GM23338 (cell line): ENCODE results near the gene VWA3B. TPM values are rescaled to one million over a fixed set of nuclear protein-coding genes. Genes with fewer than 3 reads are reported as not detected.

Experiments
- CREB1 ChIP-seq: fragments of 250-450 bp; sonication (Bioruptor Pico); IDR thresholded peaks from 2 replicates; pipeline ENCODE4 v1.5.0; 2020; ENCODE audit warnings: low read depth, mild to moderate bottlenecking, moderate library complexity
- ETS1 ChIP-seq: IDR thresholded peaks from 2 replicates; pipeline ENCODE4 v1.6.1; 2016; ENCODE audit warnings: antibody characterized with exemption
- EZH2 ChIP-seq: fragments of 200-600 bp; sonication (generic); IDR thresholded peaks from one replicate; pipeline ENCODE4 v1.8.0; 2017; ENCODE audit warnings: antibody characterized with exemption, mild to moderate bottlenecking, low read depth; ENCODE audit not compliant: unreplicated experiment
- JUNB ChIP-seq: IDR thresholded peaks from one replicate; pipeline ENCODE4 v1.6.1; 2016; ENCODE audit warnings: antibody characterized with exemption; ENCODE audit not compliant: unreplicated experiment
- NANOG ChIP-seq: IDR thresholded peaks from 2 replicates; pipeline ENCODE4 v1.6.1; 2016; ENCODE audit warnings: antibody characterized with exemption, borderline replicate concordance
- POLR2AphosphoS5 ChIP-seq: IDR thresholded peaks from 2 replicates; pipeline ENCODE4 v1.6.1; 2016; ENCODE audit warnings: antibody characterized with exemption, low read depth
- REST ChIP-seq: IDR thresholded peaks from one replicate; pipeline ENCODE4 v1.6.1; 2018; ENCODE audit warnings: antibody characterized with exemption; ENCODE audit not compliant: unreplicated experiment
- ZNF114 ChIP-seq: fragments of 250-450 bp; sonication (Bioruptor Pico); IDR thresholded peaks from 2 replicates; pipeline ENCODE4 v1.5.0; 2020; ENCODE audit warnings: mild to moderate bottlenecking, moderate library complexity
- polyA plus RNA-seq: library from polyadenylated mRNA; unstranded; fragments of >200 nt; fragmentation: Nextera tagmentation; extraction: Ambion mirVana; gene quantifications from 2 replicates; pipeline ENCODE4 v1.2.1, GENCODE V29; 2016
- total RNA-seq: library from RNA; depleted of rRNA; stranded (reverse); fragments of >200 nt; shearing (Covaris generic); gene quantifications from 2 replicates; pipeline ENCODE4 v1.2.3, GENCODE V29; 2014
- TF ChIP-seq, protein P1 (sequence below): fragments of 250-450 bp; sonication (Bioruptor Pico); IDR thresholded peaks from 2 replicates; pipeline ENCODE4 v1.5.0; 2020; ENCODE audit warnings: mild to moderate bottlenecking, moderate library complexity

VWA3B gene
- total and polyA plus RNA-seq, 2 experiments from 2014 or later = not detected

DNA sequence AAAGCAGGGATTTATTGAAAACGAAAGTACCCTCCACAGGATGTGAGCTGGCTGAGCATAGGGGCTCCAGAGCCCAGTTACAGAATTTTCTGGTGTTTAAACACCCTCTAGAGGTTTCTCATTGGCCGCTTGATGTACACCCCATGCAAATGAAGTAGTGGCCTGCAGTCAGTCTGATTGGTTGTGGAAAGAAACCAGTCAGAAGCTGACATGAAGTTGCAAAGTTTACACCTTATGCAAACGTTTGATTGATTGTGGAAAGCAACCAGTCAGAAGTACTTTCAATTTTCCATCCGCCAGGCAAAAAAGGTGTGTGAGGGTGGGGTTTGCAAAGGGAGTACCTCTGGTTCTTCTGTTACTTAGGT lies 62.3 kb downstream of the VWA3B start (continued):
- TF ChIP-seq, protein P1, sequence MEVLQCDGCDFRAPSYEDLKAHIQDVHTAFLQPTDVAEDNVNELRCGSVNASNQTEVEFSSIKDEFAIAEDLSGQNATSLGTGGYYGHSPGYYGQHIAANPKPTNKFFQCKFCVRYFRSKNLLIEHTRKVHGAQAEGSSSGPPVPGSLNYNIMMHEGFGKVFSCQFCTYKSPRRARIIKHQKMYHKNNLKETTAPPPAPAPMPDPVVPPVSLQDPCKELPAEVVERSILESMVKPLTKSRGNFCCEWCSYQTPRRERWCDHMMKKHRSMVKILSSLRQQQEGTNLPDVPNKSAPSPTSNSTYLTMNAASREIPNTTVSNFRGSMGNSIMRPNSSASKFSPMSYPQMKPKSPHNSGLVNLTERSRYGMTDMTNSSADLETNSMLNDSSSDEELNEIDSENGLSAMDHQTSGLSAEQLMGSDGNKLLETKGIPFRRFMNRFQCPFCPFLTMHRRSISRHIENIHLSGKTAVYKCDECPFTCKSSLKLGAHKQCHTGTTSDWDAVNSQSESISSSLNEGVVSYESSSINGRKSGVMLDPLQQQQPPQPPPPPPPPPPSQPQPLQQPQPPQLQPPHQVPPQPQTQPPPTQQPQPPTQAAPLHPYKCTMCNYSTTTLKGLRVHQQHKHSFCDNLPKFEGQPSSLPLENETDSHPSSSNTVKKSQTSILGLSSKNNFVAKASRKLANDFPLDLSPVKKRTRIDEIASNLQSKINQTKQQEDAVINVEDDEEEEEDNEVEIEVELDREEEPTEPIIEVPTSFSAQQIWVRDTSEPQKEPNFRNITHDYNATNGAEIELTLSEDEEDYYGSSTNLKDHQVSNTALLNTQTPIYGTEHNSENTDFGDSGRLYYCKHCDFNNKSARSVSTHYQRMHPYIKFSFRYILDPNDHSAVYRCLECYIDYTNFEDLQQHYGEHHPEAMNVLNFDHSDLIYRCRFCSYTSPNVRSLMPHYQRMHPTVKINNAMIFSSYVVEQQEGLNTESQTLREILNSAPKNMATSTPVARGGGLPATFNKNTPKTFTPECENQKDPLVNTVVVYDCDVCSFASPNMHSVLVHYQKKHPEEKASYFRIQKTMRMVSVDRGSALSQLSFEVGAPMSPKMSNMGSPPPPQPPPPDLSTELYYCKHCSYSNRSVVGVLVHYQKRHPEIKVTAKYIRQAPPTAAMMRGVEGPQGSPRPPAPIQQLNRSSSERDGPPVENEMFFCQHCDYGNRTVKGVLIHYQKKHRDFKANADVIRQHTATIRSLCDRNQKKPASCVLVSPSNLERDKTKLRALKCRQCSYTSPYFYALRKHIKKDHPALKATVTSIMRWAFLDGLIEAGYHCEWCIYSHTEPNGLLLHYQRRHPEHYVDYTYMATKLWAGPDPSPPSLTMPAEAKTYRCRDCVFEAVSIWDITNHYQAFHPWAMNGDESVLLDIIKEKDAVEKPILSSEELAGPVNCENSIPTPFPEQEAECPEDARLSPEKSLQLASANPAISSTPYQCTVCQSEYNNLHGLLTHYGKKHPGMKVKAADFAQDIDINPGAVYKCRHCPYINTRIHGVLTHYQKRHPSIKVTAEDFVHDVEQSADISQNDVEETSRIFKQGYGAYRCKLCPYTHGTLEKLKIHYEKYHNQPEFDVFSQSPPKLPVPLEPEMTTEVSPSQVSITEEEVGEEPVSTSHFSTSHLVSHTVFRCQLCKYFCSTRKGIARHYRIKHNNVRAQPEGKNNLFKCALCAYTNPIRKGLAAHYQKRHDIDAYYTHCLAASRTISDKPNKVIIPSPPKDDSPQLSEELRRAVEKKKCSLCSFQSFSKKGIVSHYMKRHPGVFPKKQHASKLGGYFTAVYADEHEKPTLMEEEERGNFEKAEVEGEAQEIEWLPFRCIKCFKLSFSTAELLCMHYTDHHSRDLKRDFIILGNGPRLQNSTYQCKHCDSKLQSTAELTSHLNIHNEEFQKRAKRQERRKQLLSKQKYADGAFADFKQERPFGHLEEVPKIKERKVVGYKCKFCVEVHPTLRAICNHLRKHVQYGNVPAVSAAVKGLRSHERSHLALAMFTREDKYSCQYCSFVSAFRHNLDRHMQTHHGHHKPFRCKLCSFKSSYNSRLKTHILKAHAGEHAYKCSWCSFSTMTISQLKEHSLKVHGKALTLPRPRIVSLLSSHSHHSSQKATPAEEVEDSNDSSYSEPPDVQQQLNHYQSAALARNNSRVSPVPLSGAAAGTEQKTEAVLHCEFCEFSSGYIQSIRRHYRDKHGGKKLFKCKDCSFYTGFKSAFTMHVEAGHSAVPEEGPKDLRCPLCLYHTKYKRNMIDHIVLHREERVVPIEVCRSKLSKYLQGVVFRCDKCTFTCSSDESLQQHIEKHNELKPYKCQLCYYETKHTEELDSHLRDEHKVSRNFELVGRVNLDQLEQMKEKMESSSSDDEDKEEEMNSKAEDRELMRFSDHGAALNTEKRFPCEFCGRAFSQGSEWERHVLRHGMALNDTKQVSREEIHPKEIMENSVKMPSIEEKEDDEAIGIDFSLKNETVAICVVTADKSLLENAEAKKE = no peak
- TF ChIP-seq ZNF114 (CRISPR knock-in tag) (no peak), REST (no peak), ETS1 (no peak), JUNB (no peak), CREB1 (CRISPR knock-in tag) (no peak), NANOG (no peak), POLR2AphosphoS5 (no peak), EZH2 (no peak)
